OCI-LY1 (cell line): ENCODE measurements around the gene STARD7.

ENCODE experiments used
- H2AFZ ChIP-seq: fragments of 200-600 bp; sonication (generic), shearing (Covaris generic); 2 replicates; pipeline ENCODE4 v1.6.0; 2014; ENCODE audit warnings: antibody characterized with exemption, mild to moderate bottlenecking, low read length
- H3F3A ChIP-seq: fragments of 200-600 bp; sonication (generic), shearing (Covaris generic); 2 replicates; pipeline ENCODE4 v1.6.0; 2014; ENCODE audit warnings: mild to moderate bottlenecking, antibody characterized with exemption, low read length, moderate library complexity; ENCODE audit not compliant: insufficient read depth
- H3K27ac ChIP-seq: fragments of 200-600 bp; sonication (generic); 2 replicates; pipeline ENCODE4 v1.5.1; 2014; ENCODE audit warnings: low read length, mixed run types, mild to moderate bottlenecking, low read depth; ENCODE audit not compliant: poor library complexity, severe bottlenecking
- H3K27me3 ChIP-seq: fragments of 200-600 bp; sonication (generic); 2 replicates; pipeline ENCODE4 v1.6.0; 2014; ENCODE audit warnings: antibody characterized with exemption, mild to moderate bottlenecking, low read length, moderate library complexity; ENCODE audit not compliant: insufficient read depth
- H3K36me3 ChIP-seq: fragments of 200-600 bp; sonication (generic); 2 replicates; pipeline ENCODE4 v1.6.1; 2014; ENCODE audit warnings: mild to moderate bottlenecking, antibody characterized with exemption, low read length, moderate library complexity, mixed read lengths; ENCODE audit not compliant: insufficient read depth
- H3K4me1 ChIP-seq: fragments of 200-600 bp; sonication (generic); 2 replicates; pipeline ENCODE4 v1.5.1; 2014; ENCODE audit warnings: mild to moderate bottlenecking, low read length, moderate library complexity; ENCODE audit not compliant: insufficient read depth, severe bottlenecking
- H3K4me2 ChIP-seq: fragments of 200-600 bp; sonication (generic), shearing (Covaris generic); 2 replicates; pipeline ENCODE4 v1.6.1; 2014; ENCODE audit warnings: low read length
- H3K4me3 ChIP-seq: fragments of 200-600 bp; sonication (generic); 2 replicates; pipeline ENCODE4 v1.5.1; 2014; ENCODE audit warnings: low read length, low read depth, mild to moderate bottlenecking, mixed read lengths; ENCODE audit not compliant: poor library complexity, severe bottlenecking
- H3K79me2 ChIP-seq: fragments of 200-600 bp; shearing (Covaris generic); 2 replicates; pipeline ENCODE4 v1.6.1; 2016; ENCODE audit warnings: mixed run types, low read length, mixed read lengths; ENCODE audit not compliant: insufficient read depth
- H3K9ac ChIP-seq: fragments of 200-600 bp; sonication (generic), shearing (Covaris generic); 2 replicates; pipeline ENCODE4 v1.6.1; 2014; ENCODE audit warnings: mild to moderate bottlenecking, low read length, mixed read lengths
- H3K9me2 ChIP-seq: fragments of 200-600 bp; sonication (generic), shearing (Covaris generic); 2 replicates; pipeline ENCODE4 v1.6.1; 2014; ENCODE audit warnings: low read depth, mild to moderate bottlenecking, low read length, mixed read lengths
- H3K9me3 ChIP-seq: fragments of 200-600 bp; shearing (Covaris generic); 2 replicates; pipeline ENCODE4 v1.6.1; 2014; ENCODE audit warnings: low read length, mixed read lengths
- H4K20me1 ChIP-seq: fragments of 200-600 bp; sonication (generic), shearing (Covaris generic); 2 replicates; pipeline ENCODE4 v1.6.0; 2016; ENCODE audit warnings: mild to moderate bottlenecking, low read length; ENCODE audit not compliant: insufficient read depth
- EZH2 ChIP-seq: fragments of 200-600 bp; sonication (generic), shearing (Covaris generic); IDR thresholded peaks from 2 replicates; pipeline ENCODE4 v1.8.0; 2017; ENCODE audit warnings: borderline replicate concordance, mixed run types, mild to moderate bottlenecking, antibody characterized with exemption, low read length, moderate library complexity, mixed read lengths
- TF ChIP-seq, protein P1 (sequence below): fragments of 200-600 bp; sonication (generic), shearing (Covaris generic); IDR thresholded peaks from 2 replicates; pipeline ENCODE4 v1.5.1; 2017; ENCODE audit warnings: mild to moderate bottlenecking, antibody characterized with exemption, low read length, moderate library complexity, mixed read lengths

The STARD7 gene

DNA sequence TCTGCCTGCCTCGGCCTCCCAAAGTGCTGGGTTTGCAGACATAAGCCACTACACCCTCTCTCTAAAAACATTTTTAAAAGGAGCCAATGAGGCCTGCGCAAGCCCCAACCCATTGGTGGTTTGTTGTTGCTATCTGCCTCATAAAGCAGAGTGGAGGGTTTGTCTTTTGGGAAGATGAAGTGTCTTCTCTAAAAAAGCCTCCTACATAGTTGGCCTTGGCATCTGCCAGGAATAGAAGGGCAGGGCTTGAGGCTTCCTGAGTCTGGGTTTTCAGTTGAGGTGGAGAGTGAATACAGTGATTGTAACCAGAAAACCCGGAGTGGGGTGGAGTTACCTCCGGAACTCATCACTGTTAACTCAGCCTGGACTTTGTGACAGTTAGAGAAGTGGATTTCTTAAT lies 5.9 kb upstream of the STARD7 start:
- Histone ChIP-seq H3K9ac (no peak overlapping the region), H4K20me1 (no peaks in the 10 kb centered on the region), H3K4me3 (no peak overlapping the region), H3K9me3 (no peaks in the 10 kb centered on the region), H3K27me3 (no peaks in the 10 kb centered on the region), H3K4me1 (peaks cover 48% of the 10 kb centered on the region), H3K9me2 (no peaks in the 10 kb centered on the region), H3K4me2 (no peak overlapping the region), H2AFZ (no peak overlapping the region), H3F3A (no peaks in the 10 kb centered on the region), H3K79me2 (no peaks in the 10 kb centered on the region), H3K36me3 (no peaks in the 10 kb centered on the region), H3K27ac (peak overlapping the region; percentile 92)
- no peak for TF ChIP-seq EZH2
- TF ChIP-seq, protein P1, sequence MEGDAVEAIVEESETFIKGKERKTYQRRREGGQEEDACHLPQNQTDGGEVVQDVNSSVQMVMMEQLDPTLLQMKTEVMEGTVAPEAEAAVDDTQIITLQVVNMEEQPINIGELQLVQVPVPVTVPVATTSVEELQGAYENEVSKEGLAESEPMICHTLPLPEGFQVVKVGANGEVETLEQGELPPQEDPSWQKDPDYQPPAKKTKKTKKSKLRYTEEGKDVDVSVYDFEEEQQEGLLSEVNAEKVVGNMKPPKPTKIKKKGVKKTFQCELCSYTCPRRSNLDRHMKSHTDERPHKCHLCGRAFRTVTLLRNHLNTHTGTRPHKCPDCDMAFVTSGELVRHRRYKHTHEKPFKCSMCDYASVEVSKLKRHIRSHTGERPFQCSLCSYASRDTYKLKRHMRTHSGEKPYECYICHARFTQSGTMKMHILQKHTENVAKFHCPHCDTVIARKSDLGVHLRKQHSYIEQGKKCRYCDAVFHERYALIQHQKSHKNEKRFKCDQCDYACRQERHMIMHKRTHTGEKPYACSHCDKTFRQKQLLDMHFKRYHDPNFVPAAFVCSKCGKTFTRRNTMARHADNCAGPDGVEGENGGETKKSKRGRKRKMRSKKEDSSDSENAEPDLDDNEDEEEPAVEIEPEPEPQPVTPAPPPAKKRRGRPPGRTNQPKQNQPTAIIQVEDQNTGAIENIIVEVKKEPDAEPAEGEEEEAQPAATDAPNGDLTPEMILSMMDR = no peak

DNA sequence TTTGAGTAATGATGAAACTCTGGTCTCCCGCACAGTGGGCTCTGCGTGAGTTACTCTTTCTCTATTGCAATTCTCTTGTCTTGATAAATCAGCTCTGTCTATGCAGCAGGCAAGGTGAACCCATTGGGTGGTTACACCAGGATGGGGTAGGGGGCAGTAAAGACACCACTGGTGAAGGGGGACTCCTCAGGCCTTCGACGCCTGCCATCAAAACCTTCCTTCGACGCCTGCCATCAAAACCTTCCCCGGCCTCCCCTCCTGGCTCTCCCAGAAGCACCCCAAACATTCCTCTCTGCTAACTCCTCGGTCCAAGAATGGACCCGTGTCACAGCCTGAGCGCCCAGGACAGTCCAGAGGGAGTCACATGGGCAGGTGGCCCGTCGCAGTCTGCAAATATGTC lies 4.8 kb upstream of the STARD7 start:
- H2AFZ ChIP-seq = no peak overlapping the region
- no peaks in the 10 kb centered on the region for H4K20me1 ChIP-seq
- no peak overlapping the region for H3K4me3 ChIP-seq
- no peaks in the 10 kb centered on the region for H3K27me3 ChIP-seq
- no peak overlapping the region for H3K9ac ChIP-seq
- no peaks in the 10 kb centered on the region for H3K36me3 ChIP-seq
- H3K9me2 ChIP-seq = no peaks in the 10 kb centered on the region
- H3K4me2 ChIP-seq = no peak overlapping the region
- peak overlapping the region; percentile 92 for H3K27ac ChIP-seq
- no peaks in the 10 kb centered on the region for H3K79me2 ChIP-seq
- TF ChIP-seq, protein P1 = peak; percentile 32; the same call in 1 of the 2 replicates
- no peak for TF ChIP-seq EZH2
- H3F3A ChIP-seq = no peaks in the 10 kb centered on the region
- peaks cover 53% of the 10 kb centered on the region for H3K4me1 ChIP-seq
- no peaks in the 10 kb centered on the region for H3K9me3 ChIP-seq

DNA sequence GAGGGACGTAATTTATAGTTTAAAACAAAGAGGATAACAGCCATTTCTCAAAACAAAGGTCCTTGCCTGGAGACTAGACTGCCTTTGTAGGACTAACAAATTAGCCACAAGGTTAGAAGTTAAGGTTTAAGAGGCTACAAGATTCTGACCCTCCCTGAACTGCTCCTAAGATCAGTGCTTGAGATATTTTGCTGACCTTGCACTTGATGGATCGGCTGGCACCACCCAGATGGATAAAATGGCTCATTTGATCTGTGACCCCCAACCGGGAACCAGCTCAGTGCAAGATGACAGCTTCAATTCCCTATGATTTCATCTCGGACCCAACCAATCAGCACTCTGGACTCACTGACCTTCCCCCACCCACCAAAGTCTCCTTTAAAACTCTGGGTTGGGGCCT lies 3.7 kb upstream of the STARD7 start:
- peak overlapping the region; percentile 92 for H3K27ac ChIP-seq
- TF ChIP-seq EZH2 = no peak
- no peak overlapping the region for H3K9ac ChIP-seq
- no peaks in the 10 kb centered on the region for H3K9me2 ChIP-seq
- H3K79me2 ChIP-seq = peaks cover 8% of the 10 kb centered on the region
- peaks cover 56% of the 10 kb centered on the region for H3K4me1 ChIP-seq
- H3K9me3 ChIP-seq = no peaks in the 10 kb centered on the region
- peaks cover 7% of the 10 kb centered on the region for H3K36me3 ChIP-seq
- no peak overlapping the region for H2AFZ ChIP-seq
- no peaks in the 10 kb centered on the region for H3K27me3 ChIP-seq
- H3F3A ChIP-seq = no peaks in the 10 kb centered on the region
- H3K4me2 ChIP-seq = no peak overlapping the region
- H3K4me3 ChIP-seq = no peak overlapping the region
- no peaks in the 10 kb centered on the region for H4K20me1 ChIP-seq

DNA sequence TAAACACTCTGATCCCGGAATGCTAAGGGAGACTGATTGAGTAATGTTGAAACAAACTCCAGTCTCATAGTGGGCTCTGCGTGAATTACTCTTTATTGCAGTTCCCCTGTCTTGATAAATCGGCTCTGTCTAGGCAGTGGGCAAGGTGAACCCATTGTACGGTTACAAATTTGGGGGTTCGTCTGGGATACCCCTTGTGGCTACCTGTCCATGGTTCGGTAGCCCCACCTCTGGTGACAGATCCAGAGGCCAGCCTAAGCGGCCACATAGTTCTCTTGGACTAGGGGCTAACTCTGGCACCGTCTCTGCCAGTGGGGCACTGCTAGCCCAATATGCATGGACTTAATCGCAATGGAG lies 1.1 kb upstream of the STARD7 start:
- peak overlapping the region; percentile 90 for H3K9ac ChIP-seq
- peaks cover 34% of the 10 kb centered on the region for H3K79me2 ChIP-seq
- H3K9me3 ChIP-seq = no peaks in the 10 kb centered on the region
- H3K4me1 ChIP-seq = peaks cover 63% of the 10 kb centered on the region
- H3K27ac ChIP-seq = peak overlapping the region; percentile 92
- H3F3A ChIP-seq = no peaks in the 10 kb centered on the region
- peak overlapping the region; percentile 90 for H3K4me2 ChIP-seq
- H3K36me3 ChIP-seq = peaks cover 28% of the 10 kb centered on the region
- TF ChIP-seq, protein P1 = no peak
- no peak for TF ChIP-seq EZH2
- 0 out of 2 replicates have a peak, but pooled peaks cover 3% of the 10 kb centered on the region for H4K20me1 ChIP-seq
- no peaks in the 10 kb centered on the region for H3K9me2 ChIP-seq
- H2AFZ ChIP-seq = no peak overlapping the region
- H3K27me3 ChIP-seq = no peaks in the 10 kb centered on the region
- peak overlapping the region; percentile 96 for H3K4me3 ChIP-seq
